HEK293T (cell line): Measurements from ENCODE around the gene COL17A1.

ENCODE experiments used
- FOXM1 ChIP-seq: fragments of 450-650 bp; IDR thresholded peaks from 2 replicates; pipeline ENCODE4 v1.6.1; 2017; ENCODE audit warnings: mild to moderate bottlenecking, borderline replicate concordance
- HDGF ChIP-seq: fragments of 450-650 bp; IDR thresholded peaks from 2 replicates; pipeline ENCODE4 v1.6.1; 2017; ENCODE audit warnings: antibody characterized with exemption, borderline replicate concordance
- TARDBP ChIP-seq: fragments of 450-650 bp; IDR thresholded peaks from 2 replicates; pipeline ENCODE4 v1.6.1; 2016

GRCh38 chr10:104002911-104003310, 82.8 kb downstream of the COL17A1 start:
- no peak for TF ChIP-seq FOXM1
- no peak for TF ChIP-seq HDGF
- TF ChIP-seq TARDBP: no peak
